GM19467 (cell line): Measurements from ENCODE around the gene BRS3.
"Not testable (repeated sequence)": the region's sequence is repeated elsewhere in the genome, so short reads cannot be mapped to it uniquely, and the experiment has no call there.

Experiments
- ATAC-seq: cut with Tn5 transposase; IDR thresholded peaks from one replicate; pipeline ENCODE4 v1.9.1; 2021; ENCODE audit warnings: mild to moderate bottlenecking, moderate library complexity; ENCODE audit not compliant: unreplicated experiment

Gene BRS3

GRCh38 chrX:136487647-136488046 lies at the start of gene BRS3:
Gene BRS3, plus strand, starts transcription at chrX:136487947. Its CDS starts 168 bp downstream, at chrX:136488115.
- ATAC-seq: no peak

- ATAC-seq: no peak
Measured at GRCh38 chrX:136438192-136438591, 49.6 kb upstream of the BRS3 start.

GRCh38 chrX:136445674-136446073 lies 42.1 kb upstream of the BRS3 start:
- ATAC-seq: not testable (repeated sequence)

GRCh38 chrX:136446208-136446607 lies 41.5 kb upstream of the BRS3 start:
- no peak for ATAC-seq

- no peak for ATAC-seq
Measured at GRCh38 chrX:136447308-136447707, 40.4 kb upstream of the BRS3 start.

GRCh38 chrX:136447968-136448367 lies 39.8 kb upstream of the BRS3 start:
- ATAC-seq: no peak

- ATAC-seq: no peak
Measured at GRCh38 chrX:136450050-136450830, 37.5 kb upstream of the BRS3 start.

- ATAC-seq: no peak
Measured at GRCh38 chrX:136452614-136453013, 35.1 kb upstream of the BRS3 start.

- ATAC-seq: no peak
Measured at GRCh38 chrX:136453114-136453513, 34.6 kb upstream of the BRS3 start.

- no peak for ATAC-seq
Measured at GRCh38 chrX:136453771-136454170, 34.0 kb upstream of the BRS3 start.

GRCh38 chrX:136456133-136456532 lies 31.6 kb upstream of the BRS3 start:
- ATAC-seq: no peak

GRCh38 chrX:136457303-136457917 lies 30.3 kb upstream of the BRS3 start:
- ATAC-seq: no peak

GRCh38 chrX:136464589-136464988 lies 23.2 kb upstream of the BRS3 start:
- no peak for ATAC-seq

GRCh38 chrX:136467303-136467702 lies 20.4 kb upstream of the BRS3 start:
- no peak for ATAC-seq

GRCh38 chrX:136468391-136469103 lies 19.2 kb upstream of the BRS3 start:
- ATAC-seq: no peak

GRCh38 chrX:136473663-136474062 lies 14.1 kb upstream of the BRS3 start:
- ATAC-seq: no peak

- ATAC-seq: no peak
Measured at GRCh38 chrX:136475236-136475635, 12.5 kb upstream of the BRS3 start.

GRCh38 chrX:136476501-136476900 lies 11.2 kb upstream of the BRS3 start:
- no peak for ATAC-seq

GRCh38 chrX:136477026-136477425 lies 10.7 kb upstream of the BRS3 start:
- no peak for ATAC-seq

GRCh38 chrX:136480383-136480782 lies 7.4 kb upstream of the BRS3 start:
- no peak for ATAC-seq

GRCh38 chrX:136488706-136489105 lies 959 bp downstream of the BRS3 start:
- ATAC-seq: no peak

- no peak for ATAC-seq
Measured at GRCh38 chrX:136491832-136492231, 4.1 kb downstream of the BRS3 start.
